Measurements from ENCODE around the gene CACNA1D.

Gene CACNA1D

DNA sequence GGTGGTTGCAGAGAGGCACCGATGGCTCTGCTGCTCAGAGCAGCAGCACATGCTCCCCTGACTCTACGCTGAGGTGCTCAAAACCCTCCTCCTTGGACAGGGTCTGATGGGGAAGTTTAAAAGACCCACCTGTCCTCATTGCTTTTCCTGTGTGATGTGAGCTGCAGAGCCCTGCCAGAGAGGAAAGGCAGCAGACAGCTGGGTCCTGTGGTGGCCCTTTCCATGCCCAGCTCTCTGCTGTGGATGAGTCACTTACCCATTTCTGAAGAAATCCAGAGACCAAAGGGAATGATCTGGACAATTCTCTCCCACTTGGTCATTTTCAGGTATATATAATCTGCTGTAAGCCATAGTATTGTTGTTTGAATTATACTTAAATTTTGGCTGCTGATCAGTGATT is 230.2 kb downstream of the CACNA1D start:
- DNase-seq, result no peak

- DNase-seq, result peak; percentile 70
Measured at GRCh38 chr3:53725387-53725995, 231.1 kb downstream of the CACNA1D start.

DNA sequence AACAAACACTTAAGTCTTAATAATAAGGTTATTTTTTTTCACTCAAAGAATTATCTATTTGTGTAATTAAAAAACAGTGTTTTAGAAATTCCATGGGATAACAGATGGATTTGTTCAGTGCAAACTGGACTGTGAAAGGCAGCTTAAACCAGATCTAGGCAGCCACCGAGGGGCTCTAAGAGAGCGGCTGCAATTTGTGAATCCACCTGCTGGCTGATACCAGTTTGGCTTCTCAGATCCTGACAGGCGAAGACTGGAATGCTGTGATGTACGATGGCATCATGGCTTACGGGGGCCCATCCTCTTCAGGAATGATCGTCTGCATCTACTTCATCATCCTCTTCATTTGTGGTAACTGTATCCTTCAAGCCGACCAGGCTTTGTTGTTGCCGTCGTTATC is 232.2 kb downstream of the CACNA1D start:
- no peak for DNase-seq

DNA sequence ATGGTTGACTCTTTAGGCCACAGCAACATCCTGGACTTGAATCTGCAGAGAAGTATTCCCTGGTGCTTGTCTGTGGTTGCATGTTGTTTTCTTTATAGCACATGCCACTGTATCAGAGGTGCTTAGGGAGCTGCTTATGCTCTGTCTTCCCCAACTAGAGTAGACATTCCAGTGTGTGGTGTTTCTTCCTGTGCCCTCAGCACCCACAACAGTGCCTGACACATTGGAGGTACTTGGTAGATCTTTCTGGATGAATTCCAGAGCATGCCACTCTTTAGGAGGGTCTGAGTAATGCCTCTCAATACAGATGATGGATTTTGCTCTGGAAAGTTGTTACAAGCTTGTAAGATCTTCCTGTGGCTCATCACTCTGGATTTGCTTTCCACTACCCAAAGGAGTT is 234.2 kb downstream of the CACNA1D start:
- no peak for DNase-seq

GRCh38 chr3:53729159-53729558 is 234.7 kb downstream of the CACNA1D start:
- DNase-seq, result no peak

- no peak for DNase-seq
Measured at GRCh38 chr3:53729618-53730017, 235.2 kb downstream of the CACNA1D start.

DNA sequence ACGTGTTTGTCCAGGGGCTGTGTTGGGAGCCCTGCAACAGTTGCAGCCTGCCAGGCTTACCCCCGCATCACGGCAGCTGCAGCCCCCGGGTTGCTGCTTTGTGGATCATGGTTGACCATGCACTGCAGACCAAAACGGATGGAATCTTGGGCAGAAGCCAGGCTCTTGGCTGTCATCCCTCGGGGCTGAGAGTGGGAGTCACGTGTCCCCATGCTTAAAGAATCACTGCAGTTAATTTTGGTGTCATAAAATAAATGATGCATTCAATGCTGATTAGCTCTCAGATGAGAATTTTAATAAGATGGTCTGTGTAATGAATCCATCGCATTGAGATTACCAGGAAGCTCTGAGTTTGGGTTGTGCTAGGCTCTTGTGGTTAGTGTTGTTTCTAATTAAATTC is 236.2 kb downstream of the CACNA1D start:
- DNase-seq, result no peak

GRCh38 chr3:53731934-53732624 is 237.7 kb downstream of the CACNA1D start:
- DNase-seq, result no peak

- no peak for DNase-seq
Measured at GRCh38 chr3:53733446-53733845, 239.0 kb downstream of the CACNA1D start.

GRCh38 chr3:53739966-53740365 is 245.6 kb downstream of the CACNA1D start:
- no peak for DNase-seq

DNA sequence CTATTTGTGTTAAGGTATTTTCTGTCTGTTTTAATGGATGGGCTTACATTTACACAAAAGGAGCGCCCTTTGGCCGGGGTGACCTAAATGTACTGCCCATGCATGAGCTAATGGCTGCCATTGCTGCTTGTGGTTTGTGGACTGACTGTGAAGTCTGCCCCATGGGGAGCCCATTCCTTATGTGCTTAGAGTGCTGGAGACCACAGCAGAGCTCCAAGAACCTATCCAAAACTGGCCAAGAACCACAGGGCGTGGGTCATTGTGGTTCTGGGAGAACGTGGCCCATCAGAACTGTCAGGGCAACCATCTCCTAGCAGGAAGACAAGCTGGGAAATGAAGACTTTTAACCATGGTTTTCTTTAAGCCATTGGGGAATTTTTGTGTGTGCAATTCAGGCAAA is 246.5 kb downstream of the CACNA1D start:
- no peak for DNase-seq

DNA sequence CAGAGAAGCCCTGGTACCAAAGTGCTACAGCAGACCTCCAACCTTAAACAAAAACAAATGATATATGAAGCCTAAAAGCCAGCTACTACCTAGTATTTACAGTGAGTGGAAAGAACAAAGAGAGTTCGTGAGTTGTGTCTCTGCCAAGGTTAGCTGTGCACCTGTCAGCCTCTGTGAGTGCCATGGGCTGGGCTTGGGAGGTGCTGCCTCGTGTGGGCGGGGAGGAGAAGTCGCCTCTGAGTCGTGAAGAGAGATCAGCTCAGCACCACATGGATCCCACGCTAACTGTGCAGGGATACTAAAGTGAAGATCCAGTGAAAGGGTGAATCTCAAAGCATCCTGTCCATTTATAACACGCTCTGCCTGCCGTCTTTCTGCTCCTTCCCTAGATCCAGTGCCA is 249.9 kb downstream of the CACNA1D start:
- DNase-seq, result no peak

GRCh38 chr3:53747559-53747958 is 253.1 kb downstream of the CACNA1D start:
- DNase-seq, result no peak

DNA sequence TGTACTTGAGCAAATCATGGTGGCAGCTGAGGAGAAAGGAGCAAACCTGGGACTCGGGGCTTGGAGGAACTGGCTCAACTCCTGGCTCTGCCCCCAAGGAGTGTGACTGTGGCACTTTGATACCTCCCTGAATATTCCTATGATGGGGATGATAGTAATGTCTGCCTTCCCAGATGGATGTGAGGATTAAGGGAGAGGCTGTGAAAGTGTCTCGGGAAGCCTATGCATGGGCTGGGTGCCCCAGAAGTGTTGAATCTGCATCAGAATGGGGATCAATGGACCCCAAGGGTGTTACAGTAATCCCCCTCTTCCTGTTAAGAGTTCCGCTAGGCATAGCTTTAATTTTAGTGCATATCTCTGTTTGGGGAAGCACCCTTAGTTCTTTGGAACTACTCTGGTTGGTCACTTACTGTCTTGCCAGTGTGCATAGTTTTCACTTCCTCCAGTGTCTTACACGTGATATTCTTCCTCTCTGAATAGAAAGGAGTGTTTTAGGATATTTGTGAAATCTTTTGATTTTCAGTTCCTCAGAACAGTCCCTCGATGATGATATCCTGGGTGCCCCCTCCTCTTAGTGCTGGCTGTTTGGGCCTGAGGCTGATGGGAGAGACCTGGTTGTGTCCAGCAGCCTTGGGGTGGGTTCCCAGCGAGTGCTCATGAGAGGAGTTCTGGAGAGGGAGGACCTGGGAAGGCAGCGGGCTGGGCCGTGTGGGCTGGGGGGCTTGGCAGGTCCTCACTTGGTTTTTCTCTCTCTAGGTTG is 254.3 kb downstream of the CACNA1D start:
- no peak for DNase-seq

DNA sequence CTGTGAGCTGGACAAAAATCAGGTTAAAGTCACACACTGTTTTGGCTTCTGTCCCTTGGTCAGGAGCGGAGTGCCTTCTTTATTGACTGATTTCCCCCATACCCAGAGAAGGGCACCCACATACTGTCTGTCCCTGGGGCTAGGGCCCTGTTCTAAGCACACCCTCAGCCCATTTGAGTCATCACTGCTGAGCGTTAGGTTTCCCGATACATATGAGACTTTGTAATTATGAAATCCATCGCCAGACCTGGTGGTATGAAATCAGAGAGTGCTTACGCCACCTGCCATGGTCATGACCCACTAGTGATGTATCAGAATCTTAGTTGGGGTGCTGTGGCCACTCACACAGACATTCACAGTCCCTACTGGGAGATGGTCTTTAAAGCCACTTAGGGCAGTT is 255.0 kb downstream of the CACNA1D start:
- no peak for DNase-seq

GRCh38 chr3:53750253-53751210 is 256.1 kb downstream of the CACNA1D start:
- DNase-seq, result no peak

DNA sequence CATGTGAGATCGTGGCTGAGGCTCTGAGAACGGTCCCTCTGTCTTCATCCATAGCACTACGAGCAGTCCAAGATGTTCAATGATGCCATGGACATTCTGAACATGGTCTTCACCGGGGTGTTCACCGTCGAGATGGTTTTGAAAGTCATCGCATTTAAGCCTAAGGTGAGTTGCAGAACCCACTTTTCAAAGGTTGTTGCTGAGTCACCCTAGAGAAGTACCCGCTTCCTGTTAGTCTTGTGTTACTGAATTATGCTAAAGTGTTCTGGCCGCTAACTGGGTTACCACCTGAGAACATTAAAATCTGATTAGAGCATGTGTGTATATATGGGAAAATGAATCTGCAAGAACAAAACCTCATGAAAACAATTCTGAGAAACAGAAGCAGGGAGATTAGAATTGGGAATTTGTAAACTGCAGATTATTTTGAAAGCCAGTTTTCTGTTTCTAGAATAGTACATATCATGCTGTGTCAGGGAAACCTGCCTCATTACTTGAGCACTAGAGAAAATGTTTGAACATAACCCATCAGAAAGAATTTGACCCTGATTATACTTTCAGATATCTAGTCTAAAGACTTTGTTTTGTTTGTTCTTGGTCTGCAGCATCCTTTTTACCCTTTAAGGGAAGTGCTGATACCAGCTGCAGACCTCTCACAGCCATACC is 259.2 kb downstream of the CACNA1D start:
- peak; percentile 44 for DNase-seq

DNA sequence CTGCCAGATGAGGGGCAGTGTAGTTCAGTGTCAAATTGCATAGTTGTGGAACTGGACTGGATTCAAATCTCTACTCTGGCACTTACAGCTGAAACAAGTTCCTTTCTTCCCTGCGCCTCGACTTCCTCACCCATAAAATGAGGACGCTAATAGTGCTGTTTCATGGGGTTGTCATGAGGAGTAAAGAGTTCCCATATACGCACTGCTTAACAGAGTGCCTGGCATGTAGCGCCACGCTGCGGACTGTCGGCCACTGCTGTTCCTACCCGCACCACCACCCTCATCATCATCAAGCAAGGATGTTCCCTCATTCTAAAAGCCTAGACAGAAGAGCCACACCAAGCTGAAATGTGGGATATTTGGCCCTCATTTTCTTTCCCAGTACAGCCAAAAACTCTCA is 259.9 kb downstream of the CACNA1D start:
- no peak for DNase-seq

GRCh38 chr3:53758846-53759245 is 264.4 kb downstream of the CACNA1D start:
- DNase-seq, result no peak

DNA sequence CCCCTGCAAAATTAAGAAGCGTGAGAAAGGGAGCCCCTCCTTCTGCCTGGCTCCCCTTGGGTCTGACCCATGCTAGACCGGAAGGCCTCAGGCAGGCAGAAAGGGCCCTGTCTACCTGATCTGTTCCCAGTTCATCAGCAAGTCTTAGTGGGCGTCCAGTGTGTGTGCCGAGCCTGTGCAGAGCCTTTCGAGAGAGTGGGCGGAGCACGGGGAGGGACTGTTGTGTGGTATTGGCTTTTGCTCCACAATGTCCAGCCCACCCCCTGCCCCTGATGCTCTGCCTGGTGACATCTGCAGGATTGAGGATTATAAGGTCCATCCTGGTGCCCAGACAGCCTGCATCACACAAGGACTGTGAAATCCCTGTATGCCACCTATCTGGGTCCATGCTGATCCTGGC is 268.9 kb downstream of the CACNA1D start:
- no peak for DNase-seq

- no peak for DNase-seq
Measured at GRCh38 chr3:53764026-53764775, 269.8 kb downstream of the CACNA1D start.

DNA sequence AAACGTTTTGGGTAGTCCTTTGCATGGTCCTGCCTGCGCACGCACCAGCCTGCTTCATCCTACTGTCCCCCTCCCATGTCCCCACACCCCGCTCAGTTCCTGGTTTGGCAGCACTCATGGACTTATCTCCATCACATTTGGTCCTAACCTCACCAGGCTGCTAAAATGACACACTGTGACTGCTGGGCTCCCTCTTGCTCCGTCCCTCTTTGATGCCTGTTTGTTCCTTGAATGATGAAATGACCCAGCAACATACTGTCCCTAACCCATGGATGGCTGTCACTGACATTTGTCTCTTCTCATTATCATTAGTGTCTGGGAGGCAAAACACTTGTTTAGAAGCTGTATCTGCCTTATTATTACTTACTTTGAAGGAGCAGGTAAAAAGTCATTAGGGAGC is 271.3 kb downstream of the CACNA1D start:
- DNase-seq, result no peak
